Measurements from ENCODE around the gene LHX4.
A peak's percentile ranks its signal among the peaks of the same experiment; 100 is the strongest.

DNA sequence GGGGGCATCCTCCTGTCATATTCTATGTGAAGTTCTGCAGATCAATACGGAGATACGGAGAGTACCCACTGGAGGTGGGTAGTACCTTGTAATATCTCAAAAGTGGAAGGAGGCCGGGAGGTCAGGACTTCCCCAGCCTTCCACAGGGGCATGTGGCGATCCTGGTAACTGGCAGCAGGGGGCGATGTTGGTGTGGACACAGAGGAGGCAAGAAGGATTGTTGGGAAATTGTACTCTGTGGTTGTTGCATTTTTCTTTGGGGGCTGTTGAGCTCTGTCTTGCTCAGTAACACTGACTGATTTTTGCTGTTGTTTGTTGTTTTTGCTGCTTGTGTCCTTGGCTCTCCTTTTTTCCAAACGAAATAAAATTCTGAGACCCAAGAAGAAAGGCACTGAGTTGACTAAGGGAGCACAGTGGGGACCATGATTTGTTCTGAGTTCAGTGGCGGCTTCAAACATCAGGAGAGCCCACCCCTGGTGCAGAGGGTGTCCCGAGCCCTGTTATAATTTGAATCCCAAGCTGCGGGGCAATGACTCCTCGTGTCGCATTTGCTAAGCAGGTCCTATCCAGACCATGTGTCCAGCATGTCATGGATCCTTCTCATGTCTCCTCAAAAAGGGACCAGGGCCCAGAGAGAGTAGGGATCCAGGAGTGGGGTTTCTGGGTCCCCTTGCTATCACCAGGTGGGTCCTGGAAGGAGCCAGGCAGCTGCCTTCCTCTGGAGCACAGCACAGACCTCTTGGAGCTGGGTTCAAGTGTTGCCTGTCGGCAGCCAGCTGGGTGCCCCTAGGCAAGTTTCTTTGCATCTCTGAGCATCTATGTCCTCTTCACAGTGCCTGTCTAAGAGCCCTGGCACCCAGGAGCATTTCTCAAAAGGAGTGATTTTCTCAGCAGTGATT lies 22.8 kb downstream of the LHX4 start:
- TF ChIP-seq, protein P1, sequence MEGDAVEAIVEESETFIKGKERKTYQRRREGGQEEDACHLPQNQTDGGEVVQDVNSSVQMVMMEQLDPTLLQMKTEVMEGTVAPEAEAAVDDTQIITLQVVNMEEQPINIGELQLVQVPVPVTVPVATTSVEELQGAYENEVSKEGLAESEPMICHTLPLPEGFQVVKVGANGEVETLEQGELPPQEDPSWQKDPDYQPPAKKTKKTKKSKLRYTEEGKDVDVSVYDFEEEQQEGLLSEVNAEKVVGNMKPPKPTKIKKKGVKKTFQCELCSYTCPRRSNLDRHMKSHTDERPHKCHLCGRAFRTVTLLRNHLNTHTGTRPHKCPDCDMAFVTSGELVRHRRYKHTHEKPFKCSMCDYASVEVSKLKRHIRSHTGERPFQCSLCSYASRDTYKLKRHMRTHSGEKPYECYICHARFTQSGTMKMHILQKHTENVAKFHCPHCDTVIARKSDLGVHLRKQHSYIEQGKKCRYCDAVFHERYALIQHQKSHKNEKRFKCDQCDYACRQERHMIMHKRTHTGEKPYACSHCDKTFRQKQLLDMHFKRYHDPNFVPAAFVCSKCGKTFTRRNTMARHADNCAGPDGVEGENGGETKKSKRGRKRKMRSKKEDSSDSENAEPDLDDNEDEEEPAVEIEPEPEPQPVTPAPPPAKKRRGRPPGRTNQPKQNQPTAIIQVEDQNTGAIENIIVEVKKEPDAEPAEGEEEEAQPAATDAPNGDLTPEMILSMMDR (IDR thresholded peaks at IDR 0.05; ENCODE audit: low read depth, low read length, missing input control): peak; percentile 89
- TF ChIP-seq, protein P2, sequence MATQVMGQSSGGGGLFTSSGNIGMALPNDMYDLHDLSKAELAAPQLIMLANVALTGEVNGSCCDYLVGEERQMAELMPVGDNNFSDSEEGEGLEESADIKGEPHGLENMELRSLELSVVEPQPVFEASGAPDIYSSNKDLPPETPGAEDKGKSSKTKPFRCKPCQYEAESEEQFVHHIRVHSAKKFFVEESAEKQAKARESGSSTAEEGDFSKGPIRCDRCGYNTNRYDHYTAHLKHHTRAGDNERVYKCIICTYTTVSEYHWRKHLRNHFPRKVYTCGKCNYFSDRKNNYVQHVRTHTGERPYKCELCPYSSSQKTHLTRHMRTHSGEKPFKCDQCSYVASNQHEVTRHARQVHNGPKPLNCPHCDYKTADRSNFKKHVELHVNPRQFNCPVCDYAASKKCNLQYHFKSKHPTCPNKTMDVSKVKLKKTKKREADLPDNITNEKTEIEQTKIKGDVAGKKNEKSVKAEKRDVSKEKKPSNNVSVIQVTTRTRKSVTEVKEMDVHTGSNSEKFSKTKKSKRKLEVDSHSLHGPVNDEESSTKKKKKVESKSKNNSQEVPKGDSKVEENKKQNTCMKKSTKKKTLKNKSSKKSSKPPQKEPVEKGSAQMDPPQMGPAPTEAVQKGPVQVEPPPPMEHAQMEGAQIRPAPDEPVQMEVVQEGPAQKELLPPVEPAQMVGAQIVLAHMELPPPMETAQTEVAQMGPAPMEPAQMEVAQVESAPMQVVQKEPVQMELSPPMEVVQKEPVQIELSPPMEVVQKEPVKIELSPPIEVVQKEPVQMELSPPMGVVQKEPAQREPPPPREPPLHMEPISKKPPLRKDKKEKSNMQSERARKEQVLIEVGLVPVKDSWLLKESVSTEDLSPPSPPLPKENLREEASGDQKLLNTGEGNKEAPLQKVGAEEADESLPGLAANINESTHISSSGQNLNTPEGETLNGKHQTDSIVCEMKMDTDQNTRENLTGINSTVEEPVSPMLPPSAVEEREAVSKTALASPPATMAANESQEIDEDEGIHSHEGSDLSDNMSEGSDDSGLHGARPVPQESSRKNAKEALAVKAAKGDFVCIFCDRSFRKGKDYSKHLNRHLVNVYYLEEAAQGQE (IDR thresholded peaks at IDR 0.05): no peak
- no peak for TF ChIP-seq SP1 (IDR thresholded peaks at IDR 0.05)
- TF ChIP-seq, protein P3, sequence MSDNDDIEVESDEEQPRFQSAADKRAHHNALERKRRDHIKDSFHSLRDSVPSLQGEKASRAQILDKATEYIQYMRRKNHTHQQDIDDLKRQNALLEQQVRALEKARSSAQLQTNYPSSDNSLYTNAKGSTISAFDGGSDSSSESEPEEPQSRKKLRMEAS (IDR thresholded peaks at IDR 0.05): no peak
- TF ChIP-seq NR2F2 (IDR thresholded peaks at IDR 0.05): no peak
- TF ChIP-seq YY1 (IDR thresholded peaks at IDR 0.05): no peak
- no peak for TF ChIP-seq JUND (IDR thresholded peaks at IDR 0.05)
- TF ChIP-seq HNF4A (conservative IDR thresholded peaks at IDR 0.05): no peak

All from liver (tissue), 3 donors.